Endodermal cell (in vitro differentiated cells): ENCODE data around the gene LIPE. TPM values are rescaled to one million over a fixed set of nuclear protein-coding genes. Genes with fewer than 3 reads are reported as not detected.

Experiments
- DNase-seq: peaks from one replicate; pipeline ENCODE4 v3.0.0-alpha.2; 2017
- H3K27ac ChIP-seq: 2 replicates; pipeline ENCODE4 v1.5.1; 2013; ENCODE audit warnings: mild to moderate bottlenecking, low read depth, low read length, moderate library complexity
- H3K27me3 ChIP-seq: 2 replicates; pipeline ENCODE4 v1.6.1; 2013; ENCODE audit warnings: mild to moderate bottlenecking, low read length, moderate library complexity; ENCODE audit not compliant: insufficient read depth, control insufficient read depth, poor library complexity, severe bottlenecking
- H3K36me3 ChIP-seq: 2 replicates; pipeline ENCODE4 v1.7.0; 2013; ENCODE audit warnings: mild to moderate bottlenecking, low read length, moderate library complexity; ENCODE audit not compliant: control insufficient read depth, insufficient read depth
- H3K4me1 ChIP-seq: one replicate; pipeline ENCODE4 v1.7.0; 2013; ENCODE audit warnings: low read length; ENCODE audit not compliant: control insufficient read depth, insufficient read depth
- H3K4me3 ChIP-seq: 2 replicates; pipeline ENCODE4 v1.5.1; 2013; ENCODE audit warnings: mild to moderate bottlenecking, low read length, moderate library complexity
- H3K9ac ChIP-seq: 2 replicates; pipeline ENCODE4 v1.6.1; 2013; ENCODE audit warnings: mild to moderate bottlenecking, low read length, moderate library complexity; ENCODE audit not compliant: poor library complexity, severe bottlenecking; ENCODE audit errors: extremely low read depth
- H3K9me3 ChIP-seq: 2 replicates; pipeline ENCODE4 v1.6.1; 2013; ENCODE audit warnings: mild to moderate bottlenecking, low read length, moderate library complexity; ENCODE audit not compliant: control insufficient read depth
- H3K27ac Mint-ChIP-seq: 2 replicates; pipeline ENCODE4 v1.8.0; 2020; ENCODE audit warnings: mixed read lengths
- H3K27me3 Mint-ChIP-seq: 2 replicates; pipeline ENCODE4 v1.8.0; 2021; ENCODE audit warnings: mild to moderate bottlenecking, mixed read lengths; ENCODE audit not compliant: insufficient read depth
- H3K36me3 Mint-ChIP-seq: 2 replicates; pipeline ENCODE4 v1.8.0; 2020; ENCODE audit warnings: low read depth, mixed read lengths
- H3K4me1 Mint-ChIP-seq: 2 replicates; pipeline ENCODE4 v1.8.0; 2020; ENCODE audit warnings: mixed read lengths
- H3K4me3 Mint-ChIP-seq: 2 replicates; pipeline ENCODE4 v1.8.0; 2020; ENCODE audit warnings: mild to moderate bottlenecking, moderate library complexity, mixed read lengths
- H3K9me3 Mint-ChIP-seq: 2 replicates; pipeline ENCODE4 v1.8.0; 2020; ENCODE audit warnings: mild to moderate bottlenecking, mixed read lengths
- WGBS, 2 experiments: methylation state at CpG; one replicate each; pipeline versions ENCODE4 v1.1.5 to v1.1.7; 2013; ENCODE audit warnings: missing lambda C conversion rate in 2 of 2, mixed read lengths in 1 of 2; ENCODE audit not compliant: insufficient coverage in 1 of 2, insufficient read length in 1 of 2; 5-methylcytosine and 5-hydroxymethylcytosine counted together
- total RNA-seq, 2 donors: library from RNA; stranded (reverse); fragmentation: NEBNext Ultra II Directional in 1 of 2; extraction: Animal tissue kit (Norgen Biotek cat#: 25700) in 1 of 2; gene quantifications; 2 replicates in 1 of 2; 3 replicates in 1 of 2; pipeline ENCODE4 v1.2.1, GENCODE V29; 2021
- TF ChIP-seq, protein P1 (sequence below): fragments of 200-600 bp; sonication (generic); conservative IDR thresholded peaks from 2 replicates; pipeline ENCODE4 v1.5.0; 2021; ENCODE audit warnings: antibody characterized with exemption, mild to moderate bottlenecking

Gene LIPE
- total RNA-seq, 2 donors from 2014 or later = 5.9 to 8.1 TPM

DNA sequence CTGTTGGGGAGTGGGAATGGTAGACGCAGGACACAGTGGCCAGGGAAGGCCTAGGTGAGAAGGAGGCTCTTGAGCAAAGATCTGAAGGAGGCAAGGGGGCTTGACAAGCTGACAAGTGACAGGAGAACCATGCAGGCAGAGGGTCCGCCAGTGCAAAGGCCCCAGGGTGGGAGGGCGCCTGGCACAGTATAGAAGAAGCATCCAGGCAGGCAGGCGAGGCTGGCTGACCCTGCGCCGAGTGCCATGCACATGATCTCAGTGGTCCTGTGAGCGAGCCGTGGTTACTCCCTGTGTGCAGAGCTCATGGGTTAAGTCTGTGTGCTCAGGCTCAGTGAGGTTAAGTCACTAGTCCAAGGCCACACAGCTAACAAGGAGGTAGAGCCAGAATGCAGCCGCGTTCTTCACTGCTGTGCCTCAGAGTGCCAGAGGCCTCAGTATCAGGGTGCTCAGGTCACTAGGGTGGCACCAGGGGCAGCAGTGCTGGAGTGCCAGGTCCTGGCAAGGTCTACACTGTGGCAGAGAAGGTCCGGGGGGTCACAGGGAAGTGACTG is 52.3 kb downstream of the LIPE start:
- Mint-ChIP-seq H3K9me3 (no peaks in the 10 kb centered on the region), H3K4me1 (peaks cover 3% of the 10 kb centered on the region), H3K27me3 (peaks cover under 1% of the 10 kb centered on the region), H3K36me3 (peaks cover 31% of the 10 kb centered on the region), H3K27ac (no peak overlapping the region), H3K4me3 (no peak overlapping the region)
- DNase-seq = no peak
- H3K36me3 ChIP-seq = peaks cover 15% of the 10 kb centered on the region
- no peak overlapping the region for H3K4me3 ChIP-seq
- H3K9ac ChIP-seq = no peak overlapping the region
- no peaks in the 10 kb centered on the region for H3K9me3 ChIP-seq
- TF ChIP-seq, protein P1, sequence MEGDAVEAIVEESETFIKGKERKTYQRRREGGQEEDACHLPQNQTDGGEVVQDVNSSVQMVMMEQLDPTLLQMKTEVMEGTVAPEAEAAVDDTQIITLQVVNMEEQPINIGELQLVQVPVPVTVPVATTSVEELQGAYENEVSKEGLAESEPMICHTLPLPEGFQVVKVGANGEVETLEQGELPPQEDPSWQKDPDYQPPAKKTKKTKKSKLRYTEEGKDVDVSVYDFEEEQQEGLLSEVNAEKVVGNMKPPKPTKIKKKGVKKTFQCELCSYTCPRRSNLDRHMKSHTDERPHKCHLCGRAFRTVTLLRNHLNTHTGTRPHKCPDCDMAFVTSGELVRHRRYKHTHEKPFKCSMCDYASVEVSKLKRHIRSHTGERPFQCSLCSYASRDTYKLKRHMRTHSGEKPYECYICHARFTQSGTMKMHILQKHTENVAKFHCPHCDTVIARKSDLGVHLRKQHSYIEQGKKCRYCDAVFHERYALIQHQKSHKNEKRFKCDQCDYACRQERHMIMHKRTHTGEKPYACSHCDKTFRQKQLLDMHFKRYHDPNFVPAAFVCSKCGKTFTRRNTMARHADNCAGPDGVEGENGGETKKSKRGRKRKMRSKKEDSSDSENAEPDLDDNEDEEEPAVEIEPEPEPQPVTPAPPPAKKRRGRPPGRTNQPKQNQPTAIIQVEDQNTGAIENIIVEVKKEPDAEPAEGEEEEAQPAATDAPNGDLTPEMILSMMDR = no peak
- no peaks in the 10 kb centered on the region for H3K27me3 ChIP-seq
- WGBS, 2 experiments = 94 to 95% methylated on average over 9 to 11 of the region's 11 CpGs
- H3K4me1 ChIP-seq = no peaks in the 10 kb centered on the region
- H3K27ac ChIP-seq = no peak overlapping the region

DNA sequence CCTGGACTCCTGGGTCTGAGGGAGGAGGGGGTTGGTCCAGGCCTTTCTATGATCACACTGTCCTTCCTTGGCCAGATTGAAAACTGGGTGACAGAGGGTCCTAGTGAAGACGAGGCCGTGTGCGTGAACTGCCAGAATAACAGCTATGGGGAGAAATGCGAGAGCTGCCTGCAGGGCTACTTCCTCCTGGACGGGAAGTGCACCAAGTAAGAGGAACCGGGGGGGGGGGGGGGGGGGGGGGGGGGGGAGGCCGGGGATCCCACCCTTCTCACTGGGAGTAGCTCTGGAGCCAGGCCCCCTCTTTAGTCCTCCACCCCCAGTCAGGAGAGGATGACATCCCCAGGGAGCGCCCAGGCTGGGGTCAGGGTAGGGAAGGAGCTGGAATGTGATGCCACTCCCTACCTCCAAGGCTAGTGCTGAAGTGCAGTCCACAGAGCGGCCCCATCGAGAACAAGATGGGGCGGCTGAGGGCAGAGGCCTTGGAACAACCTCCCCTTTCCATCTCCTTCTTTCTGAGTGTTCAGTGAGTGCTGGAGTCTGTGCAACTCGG is 56.5 kb downstream of the LIPE start:
- Mint-ChIP-seq H3K27me3 (no peaks in the 10 kb centered on the region), H3K36me3 (peaks cover 39% of the 10 kb centered on the region), H3K4me1 (peaks cover 6% of the 10 kb centered on the region), H3K27ac (no peak overlapping the region), H3K4me3 (no peak overlapping the region), H3K9me3 (peaks cover 3% of the 10 kb centered on the region)
- Histone ChIP-seq H3K4me3 (no peak overlapping the region), H3K9me3 (no peaks in the 10 kb centered on the region), H3K4me1 (peaks cover 4% of the 10 kb centered on the region), H3K27me3 (no peaks in the 10 kb centered on the region), H3K9ac (no peak overlapping the region), H3K27ac (no peak overlapping the region), H3K36me3 (peaks cover 18% of the 10 kb centered on the region)
- TF ChIP-seq, protein P1 = no peak
- no peak for DNase-seq
- WGBS, 2 experiments = 95% methylated on average over 5 to 9 of the region's 12 CpGs

DNA sequence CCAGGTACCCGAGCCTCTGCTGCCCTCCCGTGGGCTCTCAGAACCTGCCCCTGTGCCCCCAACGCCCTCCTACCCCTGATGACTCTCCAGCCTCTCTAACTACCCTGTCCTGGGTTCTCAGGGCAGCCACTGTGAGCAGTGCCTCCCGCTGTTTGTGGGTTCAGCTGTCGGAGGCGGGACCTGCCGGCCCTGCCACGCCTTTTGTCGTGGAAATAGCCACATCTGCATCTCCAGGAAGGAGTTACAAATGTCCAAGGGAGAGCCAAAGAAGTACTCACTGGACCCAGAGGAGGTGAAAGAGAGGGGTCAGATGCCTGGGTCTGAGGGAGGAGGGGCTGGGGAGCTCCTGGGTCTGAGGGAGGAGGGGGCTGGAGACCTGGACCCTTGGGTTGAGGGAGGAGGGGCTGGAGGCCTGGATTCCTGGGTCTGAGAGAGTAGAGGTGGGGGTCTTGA is 57.1 kb downstream of the LIPE start:
- H3K4me3 Mint-ChIP-seq = no peak overlapping the region
- TF ChIP-seq, protein P1 = peak; percentile 43
- Histone ChIP-seq H3K4me1 (peaks cover 4% of the 10 kb centered on the region), H3K27me3 (no peaks in the 10 kb centered on the region), H3K9ac (no peak overlapping the region), H3K36me3 (peaks cover 18% of the 10 kb centered on the region), H3K9me3 (no peaks in the 10 kb centered on the region), H3K27ac (no peak overlapping the region), H3K4me3 (no peak overlapping the region)
- peaks cover 3% of the 10 kb centered on the region for H3K9me3 Mint-ChIP-seq
- H3K27me3 Mint-ChIP-seq = no peaks in the 10 kb centered on the region
- H3K27ac Mint-ChIP-seq = no peak overlapping the region
- peaks cover 37% of the 10 kb centered on the region for H3K36me3 Mint-ChIP-seq
- peaks cover 6% of the 10 kb centered on the region for H3K4me1 Mint-ChIP-seq
- WGBS, 2 experiments = 38 to 57% methylated on average over 6 to 9 of the region's 9 CpGs
- DNase-seq = peak; percentile 87
